GM10266 (cell line): ENCODE data around the gene KCP.
A peak's percentile ranks its signal among the peaks of the same experiment; 100 is the strongest.

Experiments
- DNase-seq: peaks from one replicate; pipeline ENCODE4 v3.0.0; 2012; ENCODE audit errors: extremely low spot score
- TF ChIP-seq, protein P1 (sequence below): IDR thresholded peaks from 2 replicates; pipeline ENCODE4 v1.5.1; 2012; ENCODE audit warnings: mild to moderate bottlenecking, low read depth; ENCODE audit not compliant: control insufficient read depth, insufficient read depth; ENCODE audit errors: missing control alignments

KCP gene

DNA sequence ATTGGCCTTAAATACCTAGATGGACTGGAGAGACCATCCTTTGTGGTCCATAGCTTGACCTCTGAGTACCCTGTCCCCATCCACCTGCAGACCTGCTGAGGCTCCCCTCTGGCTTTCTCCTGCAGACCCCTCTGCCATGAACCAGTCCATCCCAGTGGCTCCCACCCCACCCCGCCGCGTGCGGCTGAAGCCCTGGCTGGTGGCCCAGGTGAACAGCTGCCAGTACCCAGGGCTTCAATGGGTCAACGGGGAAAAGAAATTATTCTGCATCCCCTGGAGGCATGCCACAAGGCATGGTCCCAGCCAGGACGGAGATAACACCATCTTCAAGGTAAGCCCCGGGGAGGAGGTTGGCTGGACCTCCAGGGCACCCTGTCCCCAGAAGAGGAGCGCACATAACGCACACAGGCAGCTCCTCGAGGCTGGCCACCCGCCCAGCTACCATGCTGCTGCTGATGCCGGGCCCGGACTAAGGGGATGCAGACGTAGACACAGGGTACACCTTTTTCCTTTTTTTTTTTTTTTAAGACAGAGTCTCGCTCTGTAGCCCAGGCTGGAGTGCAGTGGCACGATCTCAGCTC lies 31.5 kb upstream of the KCP start:
- TF ChIP-seq, protein P1, sequence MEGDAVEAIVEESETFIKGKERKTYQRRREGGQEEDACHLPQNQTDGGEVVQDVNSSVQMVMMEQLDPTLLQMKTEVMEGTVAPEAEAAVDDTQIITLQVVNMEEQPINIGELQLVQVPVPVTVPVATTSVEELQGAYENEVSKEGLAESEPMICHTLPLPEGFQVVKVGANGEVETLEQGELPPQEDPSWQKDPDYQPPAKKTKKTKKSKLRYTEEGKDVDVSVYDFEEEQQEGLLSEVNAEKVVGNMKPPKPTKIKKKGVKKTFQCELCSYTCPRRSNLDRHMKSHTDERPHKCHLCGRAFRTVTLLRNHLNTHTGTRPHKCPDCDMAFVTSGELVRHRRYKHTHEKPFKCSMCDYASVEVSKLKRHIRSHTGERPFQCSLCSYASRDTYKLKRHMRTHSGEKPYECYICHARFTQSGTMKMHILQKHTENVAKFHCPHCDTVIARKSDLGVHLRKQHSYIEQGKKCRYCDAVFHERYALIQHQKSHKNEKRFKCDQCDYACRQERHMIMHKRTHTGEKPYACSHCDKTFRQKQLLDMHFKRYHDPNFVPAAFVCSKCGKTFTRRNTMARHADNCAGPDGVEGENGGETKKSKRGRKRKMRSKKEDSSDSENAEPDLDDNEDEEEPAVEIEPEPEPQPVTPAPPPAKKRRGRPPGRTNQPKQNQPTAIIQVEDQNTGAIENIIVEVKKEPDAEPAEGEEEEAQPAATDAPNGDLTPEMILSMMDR: no peak
- no peak for DNase-seq

DNA sequence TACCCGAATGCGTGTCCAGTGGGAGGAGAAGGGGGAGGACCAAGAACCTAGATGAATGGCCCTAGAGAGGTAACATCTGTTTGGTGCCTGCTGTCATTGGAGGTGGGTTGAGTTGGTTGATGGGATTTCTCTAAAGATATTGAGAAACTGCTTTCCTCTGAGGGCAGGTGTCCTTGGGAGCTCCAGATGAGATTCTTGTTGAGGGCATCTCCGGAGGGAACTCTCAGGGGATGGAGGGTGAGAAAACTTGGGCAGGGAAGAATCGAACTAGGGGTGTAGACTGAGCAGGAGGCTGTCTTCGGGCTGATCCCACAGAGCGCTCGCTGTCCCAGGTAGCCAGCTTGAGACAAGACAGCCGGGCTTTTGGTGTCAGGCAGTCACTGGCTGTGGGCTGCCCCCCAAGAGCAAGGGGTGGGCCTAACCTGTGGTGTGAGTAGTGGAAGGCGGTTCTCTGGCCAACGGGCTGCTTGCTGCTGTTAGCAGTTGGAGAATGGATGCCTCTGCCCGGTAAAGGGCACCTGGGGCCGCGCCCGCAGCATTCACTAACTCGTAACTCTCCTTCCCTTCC lies 30.9 kb upstream of the KCP start:
- TF ChIP-seq, protein P1: no peak
- DNase-seq: no peak

DNA sequence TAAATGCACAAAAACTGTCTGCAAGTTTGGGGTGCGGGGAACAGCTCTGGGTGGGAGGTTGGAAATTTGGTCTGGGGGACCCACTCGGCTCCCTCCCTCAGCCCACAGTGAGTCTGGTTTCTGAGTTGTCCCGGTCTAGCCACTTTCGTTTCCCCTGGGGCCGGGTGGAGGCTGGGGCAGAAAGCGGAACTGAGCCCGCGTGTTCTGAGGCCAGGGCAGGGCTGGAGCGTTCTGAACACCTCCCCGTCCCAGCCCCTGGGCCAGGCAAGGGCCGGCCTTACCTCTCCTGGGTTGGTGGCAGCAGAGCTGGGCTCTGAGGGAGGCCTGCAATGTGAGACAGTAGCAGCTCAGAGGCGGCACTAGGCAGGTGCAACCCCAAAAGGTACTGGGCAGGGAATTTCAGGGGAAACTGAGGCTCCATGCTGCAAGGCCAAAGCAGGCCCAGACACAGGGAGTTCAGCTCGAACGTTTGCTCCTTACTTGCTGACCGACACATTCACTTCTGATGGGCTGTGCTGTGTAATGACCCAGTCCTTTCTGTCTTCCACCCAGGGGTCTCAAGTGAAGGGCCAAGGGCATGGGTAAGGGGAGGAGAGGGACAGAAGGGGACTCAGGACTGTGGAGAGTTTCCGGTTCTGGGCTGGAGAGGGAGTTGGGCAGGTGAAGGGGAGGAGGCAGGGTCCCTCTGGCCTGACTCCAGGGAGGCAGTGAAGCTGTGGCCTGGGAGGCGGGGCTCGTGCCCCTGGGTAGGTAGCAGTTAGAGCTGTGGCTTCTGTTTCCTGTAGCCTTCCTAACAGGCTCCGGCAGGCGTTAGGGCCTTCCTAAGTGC lies 30.2 kb upstream of the KCP start:
- peak; percentile 88 for DNase-seq

DNA sequence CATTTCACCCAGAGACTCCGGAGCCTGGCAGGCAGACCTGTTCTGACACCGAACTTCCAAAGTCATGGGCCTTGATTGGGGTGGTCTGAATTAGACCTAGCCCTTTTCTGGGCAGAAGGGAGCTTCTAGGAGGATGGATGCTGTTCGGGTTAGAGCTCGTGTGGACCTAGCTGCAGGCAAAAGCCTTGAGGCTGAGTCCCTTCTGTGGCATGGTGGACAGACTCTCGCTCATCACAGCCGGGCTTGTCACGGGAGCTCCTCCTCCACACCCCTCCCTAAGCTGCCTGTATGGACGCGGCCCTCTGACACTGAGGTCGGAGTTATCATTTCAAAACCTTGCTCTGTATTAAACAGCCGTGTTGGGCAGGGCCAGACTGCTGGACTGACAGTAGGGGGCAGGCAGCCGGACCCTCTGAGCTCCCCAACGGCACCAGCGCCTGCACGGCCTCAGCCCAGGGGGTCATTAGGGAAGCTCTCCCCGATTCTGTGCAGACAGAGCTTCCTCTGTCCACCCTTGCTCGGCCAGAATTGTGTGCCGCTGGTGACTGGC lies 29.4 kb upstream of the KCP start:
- TF ChIP-seq, protein P1: peak; percentile 35
- peak; percentile 78 for DNase-seq

More for the DNA sequence above, 30.2 kb upstream of the KCP start:
- TF ChIP-seq, protein P1: no peak

DNA sequence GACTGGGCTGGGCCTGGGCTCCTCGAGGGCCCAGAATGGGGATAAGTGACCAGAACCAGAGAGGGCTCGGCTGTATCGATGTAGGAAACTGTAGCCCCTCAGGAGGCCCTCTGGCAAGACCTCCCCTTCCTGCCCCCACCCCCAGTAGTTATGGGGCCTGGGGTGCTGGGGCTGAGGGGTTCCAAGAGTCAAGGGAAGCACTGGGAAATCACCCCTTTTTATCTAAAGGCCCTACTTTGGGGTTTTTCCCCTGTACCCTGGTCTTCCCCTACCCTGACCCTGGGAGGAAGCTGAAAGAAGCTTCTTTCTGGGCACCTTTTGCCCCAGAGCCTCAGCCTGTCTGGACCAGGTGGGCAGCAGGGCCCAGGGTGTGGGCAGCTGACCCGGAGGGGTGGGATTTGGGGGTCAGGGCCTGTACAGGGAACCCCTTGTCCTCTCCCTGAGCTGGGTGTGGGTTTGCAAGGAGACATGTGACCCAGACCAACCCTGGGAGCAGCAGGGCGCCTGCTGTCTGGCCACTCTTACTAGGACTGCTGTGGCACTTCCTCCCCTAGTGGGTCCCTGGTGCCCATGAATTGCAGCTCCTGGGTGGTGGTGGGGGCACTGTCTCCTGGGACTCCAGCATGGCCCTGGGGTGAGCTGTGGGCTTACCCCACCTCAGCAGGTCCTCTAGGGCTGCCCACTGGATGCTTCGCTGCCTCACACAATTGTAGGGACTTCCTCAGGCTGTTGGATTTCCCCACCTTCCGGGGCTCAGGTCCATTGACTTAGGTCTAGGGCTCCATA lies 28.8 kb upstream of the KCP start:
- DNase-seq: peak; percentile 72
- TF ChIP-seq, protein P1: no peak

DNA sequence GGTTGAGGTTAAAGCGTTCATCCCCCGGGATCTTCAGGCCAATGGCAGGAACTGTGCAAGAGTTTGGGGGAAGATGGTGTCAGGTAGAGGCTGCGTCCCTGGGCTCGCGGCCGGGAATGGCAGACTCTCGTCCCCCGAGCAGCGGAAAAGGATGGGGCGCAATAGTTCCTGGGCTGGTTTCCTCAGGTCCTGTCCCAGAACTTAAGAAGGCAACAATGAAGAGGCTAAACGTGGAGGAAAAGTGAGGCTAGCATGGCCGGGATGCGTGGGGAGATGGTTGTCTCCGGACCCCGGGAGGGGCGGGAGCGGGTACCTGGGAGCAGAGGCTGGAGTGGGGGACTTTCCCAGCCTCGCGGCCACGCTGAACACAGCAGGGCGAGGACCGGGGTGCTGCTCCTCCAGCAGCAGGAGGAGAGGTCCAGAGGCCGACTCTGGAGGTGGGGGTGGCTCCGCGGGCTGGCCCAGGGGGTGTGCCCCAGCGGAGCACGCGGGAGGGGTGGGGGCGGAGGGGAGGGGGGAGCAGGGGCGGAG lies 28.1 kb upstream of the KCP start:
- no peak for DNase-seq

More for the DNA sequence above, 28.1 kb upstream of the KCP start:
- TF ChIP-seq, protein P1: no peak
